Kidney epithelial cell (primary cell): Measurements from ENCODE around the gene ZNF541. TPM values are rescaled to one million over a fixed set of nuclear protein-coding genes. Genes with fewer than 3 reads are reported as not detected.
A peak's percentile ranks its signal among the peaks of the same experiment; 100 is the strongest.

ENCODE experiments used
- DNase-seq: peaks from one replicate; pipeline ENCODE4 v3.0.0-alpha.2; 2010; ENCODE audit warnings: low read depth
- H3K27me3 ChIP-seq: 2 replicates; pipeline ENCODE4 v1.6.0; 2011; ENCODE audit warnings: low read length; ENCODE audit not compliant: control insufficient read depth, insufficient read depth
- H3K36me3 ChIP-seq: 2 replicates; pipeline ENCODE4 v1.5.1; 2011; ENCODE audit warnings: low read length; ENCODE audit not compliant: control insufficient read depth, insufficient read depth
- H3K4me3 ChIP-seq: 2 replicates; pipeline ENCODE4 v1.5.1; 2011; ENCODE audit warnings: low read depth, mild to moderate bottlenecking, control low read depth, low read length
- CTCF ChIP-seq: IDR thresholded peaks from 2 replicates; pipeline ENCODE4 v1.5.1; 2011; ENCODE audit warnings: mild to moderate bottlenecking, moderate library complexity, low read length, control low read depth, inconsistent platforms; ENCODE audit not compliant: insufficient read depth, poor library complexity, severe bottlenecking
- total RNA-seq: library from RNA; depleted of rRNA; stranded (reverse); fragments of >200 nt; gene quantifications from 2 replicates; pipeline ENCODE4 v1.2.3, GENCODE V29; 2015

Gene ZNF541
- total RNA-seq, 1 donor from 2014 or later = not detected

GRCh38 chr19:47614559-47614958 lies 41.6 kb upstream of the ZNF541 start:
- TF ChIP-seq CTCF = no peak
- Histone ChIP-seq H3K27me3 (no peaks in the 10 kb centered on the region), H3K36me3 (no peaks in the 10 kb centered on the region), H3K4me3 (no peak overlapping the region)
- no peak for DNase-seq

DNA sequence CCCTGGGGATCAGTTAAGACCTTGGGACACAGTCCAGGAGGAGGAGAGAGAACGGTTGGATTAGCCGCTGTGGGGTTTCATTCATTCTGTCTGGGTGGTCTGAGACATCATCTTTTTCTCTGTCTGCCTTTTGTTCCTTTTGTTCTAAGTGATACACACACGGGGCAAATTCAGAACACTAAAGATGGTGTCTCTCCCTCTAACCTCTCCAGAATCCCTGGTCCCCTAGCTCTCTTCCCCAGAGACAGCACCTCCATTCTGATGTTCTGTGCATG lies 41.0 kb upstream of the ZNF541 start:
- no peaks in the 10 kb centered on the region for H3K27me3 ChIP-seq
- DNase-seq = no peak
- H3K36me3 ChIP-seq = no peaks in the 10 kb centered on the region
- H3K4me3 ChIP-seq = no peak overlapping the region
- no peak for TF ChIP-seq CTCF

GRCh38 chr19:47613165-47614020 lies 40.4 kb upstream of the ZNF541 start:
- TF ChIP-seq CTCF = no peak
- no peaks in the 10 kb centered on the region for H3K36me3 ChIP-seq
- H3K27me3 ChIP-seq = no peaks in the 10 kb centered on the region
- H3K4me3 ChIP-seq = no peak overlapping the region
- DNase-seq = no peak

DNA sequence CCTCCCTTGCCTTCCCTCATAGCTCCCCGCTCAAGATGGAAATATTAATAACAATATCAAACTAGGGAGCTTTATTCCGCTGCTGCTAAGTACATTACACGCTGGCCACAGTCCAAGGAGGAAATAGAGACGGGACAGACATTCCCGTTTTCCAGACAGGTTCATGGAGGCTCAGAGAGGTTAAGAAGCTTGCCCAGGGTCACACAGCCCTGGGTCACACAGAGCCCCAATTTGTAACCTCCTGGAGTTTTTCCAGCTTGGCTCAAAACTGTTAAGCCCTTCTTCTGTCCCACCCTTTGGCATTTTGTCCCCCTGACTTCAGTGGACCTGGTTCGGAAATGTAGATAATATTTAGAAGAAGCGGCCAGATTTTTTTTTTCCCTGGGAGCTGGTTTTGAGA lies 38.0 kb upstream of the ZNF541 start:
- Histone ChIP-seq H3K36me3 (no peaks in the 10 kb centered on the region), H3K27me3 (no peaks in the 10 kb centered on the region), H3K4me3 (no peak overlapping the region)
- TF ChIP-seq CTCF = no peak
- DNase-seq = no peak

GRCh38 chr19:47609906-47610894 lies 37.3 kb upstream of the ZNF541 start:
- peak overlapping the region; percentile 88 for H3K4me3 ChIP-seq
- H3K36me3 ChIP-seq = no peaks in the 10 kb centered on the region
- H3K27me3 ChIP-seq = no peaks in the 10 kb centered on the region
- no peak for DNase-seq
- TF ChIP-seq CTCF = no peak
